Activated CD4-positive, alpha-beta T cell treated with anti-CD3 and anti-CD28 coated beads, Interleukin-2, amount 50 U/mL, for 1 hour (primary cell): ENCODE results near the gene RRP1.

ENCODE experiments used
- DNase-seq: peaks from one replicate; pipeline ENCODE4 v3.0.0-alpha.2; 2020

RRP1 gene

GRCh38 chr21:43846430-43846829 lies 57.1 kb downstream of the RRP1 start:
- DNase-seq = no peak

DNA sequence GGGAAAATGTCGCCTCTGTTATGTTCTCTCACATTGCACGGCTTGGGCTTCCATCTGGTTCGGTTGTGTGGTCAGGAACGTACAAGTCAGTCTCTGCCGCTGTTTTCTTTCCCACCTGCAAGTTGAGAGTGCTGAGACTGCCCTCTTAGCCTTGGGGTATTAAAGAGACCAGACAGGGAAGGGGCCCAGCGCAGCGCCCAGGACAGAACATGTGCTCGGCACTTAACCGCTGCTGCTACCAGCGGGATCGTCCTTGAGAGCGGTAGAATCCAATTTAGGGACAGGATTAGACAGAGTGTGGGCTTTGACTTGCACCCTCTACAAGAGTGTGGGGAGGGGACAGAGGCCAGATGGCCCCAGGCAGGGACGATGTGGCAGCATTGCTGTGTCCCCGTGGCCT lies 57.9 kb downstream of the RRP1 start:
- no peak for DNase-seq

- no peak for DNase-seq
Observed at GRCh38 chr21:43848771-43849170, 59.4 kb downstream of the RRP1 start.

DNA sequence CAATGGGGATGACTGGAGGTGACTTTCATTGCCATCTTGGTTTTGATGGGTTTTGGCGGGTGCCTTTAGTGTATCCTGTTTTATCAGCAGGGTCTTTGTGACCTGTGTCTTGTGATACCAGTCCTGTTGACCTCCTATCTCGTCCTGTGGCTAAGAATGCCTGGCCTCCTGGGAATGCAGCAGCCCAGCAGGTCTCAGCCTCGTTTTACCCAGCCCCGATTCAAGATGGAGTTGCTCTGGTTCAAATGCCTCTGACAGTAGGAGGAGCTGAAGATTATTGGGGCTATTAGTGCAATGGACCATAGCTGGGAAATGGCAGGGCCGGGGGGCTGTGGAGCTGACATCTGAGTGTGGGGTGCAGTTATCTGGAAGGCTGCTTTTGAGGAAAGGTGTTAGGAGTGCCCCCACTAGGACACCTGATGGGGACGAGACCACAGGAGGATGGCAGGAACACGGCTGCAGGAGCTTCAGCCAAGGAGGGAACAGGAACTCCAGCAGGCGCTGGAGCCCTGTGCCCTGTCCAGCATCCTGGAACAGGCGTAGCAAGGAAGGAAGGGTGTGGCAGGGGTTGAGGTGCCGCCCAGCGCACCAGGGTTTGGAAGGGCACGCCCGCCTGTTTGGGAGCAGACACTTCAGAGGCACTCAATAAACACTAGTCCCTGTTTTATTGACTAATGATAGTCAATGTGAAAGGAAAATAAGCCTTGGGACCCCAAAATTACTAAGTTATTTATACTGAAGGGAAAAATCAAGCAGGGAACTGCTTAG lies 60.3 kb downstream of the RRP1 start:
- DNase-seq = no peak

DNA sequence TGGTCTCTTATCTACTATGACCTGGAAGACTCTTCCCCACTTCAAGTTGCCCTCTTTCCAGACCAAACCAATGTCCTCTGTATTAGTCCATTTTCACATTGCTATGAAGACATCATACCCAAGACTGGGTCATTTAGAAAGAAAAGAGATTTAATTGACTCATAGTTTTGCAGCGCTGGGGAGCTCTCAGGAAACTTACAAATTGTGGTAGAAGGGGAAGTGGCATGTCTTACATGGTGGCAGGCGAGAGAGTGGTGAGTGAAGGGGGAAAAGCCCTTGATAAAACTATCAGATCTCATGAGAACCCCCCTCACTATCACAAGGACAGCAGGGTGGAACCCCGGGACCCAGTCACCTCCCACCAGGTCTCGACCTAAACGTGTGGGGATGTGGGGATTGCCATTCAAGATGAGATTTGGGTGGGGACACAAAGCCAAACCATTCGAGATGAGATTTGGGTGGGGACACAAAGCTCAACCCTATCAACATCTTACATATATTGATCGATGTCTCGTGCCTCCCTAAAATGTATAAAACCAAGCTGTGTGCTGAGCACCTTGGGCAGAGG lies 61.4 kb downstream of the RRP1 start:
- no peak for DNase-seq

GRCh38 chr21:43851593-43851992 lies 62.2 kb downstream of the RRP1 start:
- no peak for DNase-seq

GRCh38 chr21:43853851-43854772 lies 64.7 kb downstream of the RRP1 start:
- DNase-seq = no peak
